ENCODE data around the gene KRT76.
"Not testable (repeated sequence)": the region's sequence is repeated elsewhere in the genome, so short reads cannot be mapped to it uniquely, and the experiment has no call there.

Gene KRT76

GRCh38 chr12:52752516-52752915 is 24.6 kb downstream of the KRT76 start:
- Histone ChIP-seq H3K36me3 (ENCODE audit: insufficient read depth, low read length) (no peaks in the 10 kb centered on the region), H3F3A (ENCODE audit: insufficient read depth, low read length) (no peaks in the 10 kb centered on the region), H3K79me2 (ENCODE audit: insufficient read depth, low read length) (no peaks in the 10 kb centered on the region), H2AFZ (ENCODE audit: low read length) (no peak overlapping the region), H3K9me2 (ENCODE audit: low read depth, low read length) (no peaks in the 10 kb centered on the region), H3K9me3 (ENCODE audit: low read length) (no peaks in the 10 kb centered on the region), H3K4me1 (ENCODE audit: insufficient read depth, low read length, severe bottlenecking) (no peaks in the 10 kb centered on the region), H3K4me2 (ENCODE audit: low read length) (no peak overlapping the region), H3K4me3 (ENCODE audit: low read depth, low read length, poor library complexity, severe bottlenecking) (no peak overlapping the region), H4K20me1 (ENCODE audit: insufficient read depth, low read length) (no peaks in the 10 kb centered on the region), H3K27me3 (ENCODE audit: insufficient read depth, low read length) (no peaks in the 10 kb centered on the region), H3K9ac (ENCODE audit: low read length) (no peak overlapping the region), H3K27ac (ENCODE audit: low read depth, low read length, poor library complexity, severe bottlenecking) (no peak overlapping the region)
- no peak for TF ChIP-seq EZH2 (IDR thresholded peaks at IDR 0.05; ENCODE audit: borderline replicate concordance, low read length)
- TF ChIP-seq CTCF (IDR thresholded peaks at IDR 0.05; ENCODE audit: low read length), result no peak

GRCh38 chr12:52751795-52752194 is 25.4 kb downstream of the KRT76 start:
- no peak for TF ChIP-seq CTCF (IDR thresholded peaks at IDR 0.05; ENCODE audit: low read length)
- no peak for TF ChIP-seq EZH2 (IDR thresholded peaks at IDR 0.05; ENCODE audit: borderline replicate concordance, low read length)
- no peak overlapping the region for H3K4me2 ChIP-seq (ENCODE audit: low read length)
- H3K9ac ChIP-seq (ENCODE audit: low read length), result no peak overlapping the region
- no peaks in the 10 kb centered on the region for H4K20me1 ChIP-seq (ENCODE audit: insufficient read depth, low read length)
- H3F3A ChIP-seq (ENCODE audit: insufficient read depth, low read length), result no peaks in the 10 kb centered on the region
- no peaks in the 10 kb centered on the region for H3K9me3 ChIP-seq (ENCODE audit: low read length)
- no peaks in the 10 kb centered on the region for H3K4me1 ChIP-seq (ENCODE audit: insufficient read depth, low read length, severe bottlenecking)
- H3K9me2 ChIP-seq (ENCODE audit: low read depth, low read length), result no peaks in the 10 kb centered on the region
- H3K27me3 ChIP-seq (ENCODE audit: insufficient read depth, low read length), result no peaks in the 10 kb centered on the region
- H3K36me3 ChIP-seq (ENCODE audit: insufficient read depth, low read length), result no peaks in the 10 kb centered on the region
- no peak overlapping the region for H3K4me3 ChIP-seq (ENCODE audit: low read depth, low read length, poor library complexity, severe bottlenecking)
- no peak overlapping the region for H3K27ac ChIP-seq (ENCODE audit: low read depth, low read length, poor library complexity, severe bottlenecking)
- H3K79me2 ChIP-seq (ENCODE audit: insufficient read depth, low read length), result no peaks in the 10 kb centered on the region
- H2AFZ ChIP-seq (ENCODE audit: low read length), result no peak overlapping the region

GRCh38 chr12:52750532-52750931 is 26.6 kb downstream of the KRT76 start:
- H3K36me3 ChIP-seq (ENCODE audit: insufficient read depth, low read length); H3K9ac ChIP-seq (ENCODE audit: low read length); H3F3A ChIP-seq (ENCODE audit: insufficient read depth, low read length); H2AFZ ChIP-seq (ENCODE audit: low read length); H3K4me2 ChIP-seq (ENCODE audit: low read length); H3K9me3 ChIP-seq (ENCODE audit: low read length); H3K79me2 ChIP-seq (ENCODE audit: insufficient read depth, low read length); H3K9me2 ChIP-seq (ENCODE audit: low read depth, low read length); H3K27me3 ChIP-seq (ENCODE audit: insufficient read depth, low read length); H4K20me1 ChIP-seq (ENCODE audit: insufficient read depth, low read length); H3K4me3 ChIP-seq (ENCODE audit: low read depth, low read length, poor library complexity, severe bottlenecking); H3K27ac ChIP-seq (ENCODE audit: low read depth, low read length, poor library complexity, severe bottlenecking); H3K4me1 ChIP-seq (ENCODE audit: insufficient read depth, low read length, severe bottlenecking): not testable (repeated sequence)

GRCh38 chr12:52749827-52750226 is 27.3 kb downstream of the KRT76 start:
- H3K9me2 ChIP-seq (ENCODE audit: low read depth, low read length), result no peaks in the 10 kb centered on the region
- H3F3A ChIP-seq (ENCODE audit: insufficient read depth, low read length), result no peaks in the 10 kb centered on the region

More at GRCh38 chr12:52749827-52750226, 27.3 kb downstream of the KRT76 start:
- TF ChIP-seq CTCF (IDR thresholded peaks at IDR 0.05; ENCODE audit: low read length) (no peak), EZH2 (IDR thresholded peaks at IDR 0.05; ENCODE audit: borderline replicate concordance, low read length) (no peak)
- H4K20me1 ChIP-seq (ENCODE audit: insufficient read depth, low read length), result no peaks in the 10 kb centered on the region
- H3K36me3 ChIP-seq (ENCODE audit: insufficient read depth, low read length), result no peaks in the 10 kb centered on the region
- H3K9me3 ChIP-seq (ENCODE audit: low read length), result no peaks in the 10 kb centered on the region
- H3K9ac ChIP-seq (ENCODE audit: low read length), result no peak overlapping the region
- no peaks in the 10 kb centered on the region for H3K79me2 ChIP-seq (ENCODE audit: insufficient read depth, low read length)
- H3K27ac ChIP-seq (ENCODE audit: low read depth, low read length, poor library complexity, severe bottlenecking), result no peak overlapping the region
- H3K4me3 ChIP-seq (ENCODE audit: low read depth, low read length, poor library complexity, severe bottlenecking), result no peak overlapping the region
- H2AFZ ChIP-seq (ENCODE audit: low read length), result no peak overlapping the region
- no peaks in the 10 kb centered on the region for H3K4me1 ChIP-seq (ENCODE audit: insufficient read depth, low read length, severe bottlenecking)
- no peak overlapping the region for H3K4me2 ChIP-seq (ENCODE audit: low read length)
- H3K27me3 ChIP-seq (ENCODE audit: insufficient read depth, low read length), result no peaks in the 10 kb centered on the region
